ENCODE data around the gene CTNNBL1. TPM values are rescaled to one million over a fixed set of nuclear protein-coding genes. Genes with fewer than 3 reads are reported as not detected.
"Not testable (repeated sequence)": the region's sequence is repeated elsewhere in the genome, so short reads cannot be mapped to it uniquely, and the experiment has no call there.

CTNNBL1 gene
- total and polyA plus RNA-seq, 9 donors, result 21.9 to 38.4 (median 32.9) TPM

GRCh38 chr20:37657924-37658804 is 35.7 kb upstream of the CTNNBL1 start:
- peaks cover under 1% of the 10 kb centered on the region for H3K27me3 ChIP-seq (ENCODE audit: control insufficient read depth, insufficient read depth, low read length)
- no peaks in the 10 kb centered on the region for H3K4me1 ChIP-seq (ENCODE audit: control insufficient read depth, insufficient read depth, low read length)
- WGBS (ENCODE audit: insufficient coverage), result 29% methylated on average over 2 of the region's 6 CpGs
- no peak overlapping the region for H3K27ac ChIP-seq (ENCODE audit: low read length)
- no peak overlapping the region for H3K4me3 ChIP-seq (ENCODE audit: low read length)
- DNase-seq, result no peak
- H3K9me3 ChIP-seq (replicated peaks; ENCODE audit: control insufficient read depth, low read depth, low read length), result no peaks in the 10 kb centered on the region
- H3K36me3 ChIP-seq (ENCODE audit: control insufficient read depth, insufficient read depth, low read length), result no peaks in the 10 kb centered on the region

GRCh38 chr20:37661519-37661918 is 32.3 kb upstream of the CTNNBL1 start:
- H3K9me3 ChIP-seq (replicated peaks; ENCODE audit: control insufficient read depth, low read depth, low read length), result no peaks in the 10 kb centered on the region
- peaks cover 5% of the 10 kb centered on the region for H3K27me3 ChIP-seq (ENCODE audit: control insufficient read depth, insufficient read depth, low read length)
- no peak overlapping the region for H3K27ac ChIP-seq (ENCODE audit: low read length)
- no peaks in the 10 kb centered on the region for H3K4me1 ChIP-seq (ENCODE audit: control insufficient read depth, insufficient read depth, low read length)
- H3K4me3 ChIP-seq (ENCODE audit: low read length), result no peak overlapping the region
- no peak for DNase-seq
- 81% methylated on average over 4 of the region's 6 CpGs for WGBS (ENCODE audit: insufficient coverage)
- no peaks in the 10 kb centered on the region for H3K36me3 ChIP-seq (ENCODE audit: control insufficient read depth, insufficient read depth, low read length)

- H3K27me3 ChIP-seq (ENCODE audit: control insufficient read depth, insufficient read depth, low read length), result peaks cover 5% of the 10 kb centered on the region
- no peaks in the 10 kb centered on the region for H3K36me3 ChIP-seq (ENCODE audit: control insufficient read depth, insufficient read depth, low read length)
- no peak for DNase-seq
- no peaks in the 10 kb centered on the region for H3K9me3 ChIP-seq (replicated peaks; ENCODE audit: control insufficient read depth, low read depth, low read length)
- H3K4me3 ChIP-seq (ENCODE audit: low read length), result no peak overlapping the region
- H3K4me1 ChIP-seq (ENCODE audit: control insufficient read depth, insufficient read depth, low read length), result no peaks in the 10 kb centered on the region
- WGBS (ENCODE audit: insufficient coverage), result 66% methylated on average over 3 of the region's 3 CpGs
- no peak overlapping the region for H3K27ac ChIP-seq (ENCODE audit: low read length)
These were observed 31.5 kb upstream of the CTNNBL1 start for GRCh38 chr20:37662308-37662707.

- not testable (repeated sequence) for DNase-seq; H3K4me3 ChIP-seq (ENCODE audit: low read length); H3K36me3 ChIP-seq (ENCODE audit: control insufficient read depth, insufficient read depth, low read length); H3K27ac ChIP-seq (ENCODE audit: low read length); H3K4me1 ChIP-seq (ENCODE audit: control insufficient read depth, insufficient read depth, low read length); H3K9me3 ChIP-seq (replicated peaks; ENCODE audit: control insufficient read depth, low read depth, low read length)
- no CpG with 5 or more reads among the region's 4 CpGs for WGBS (ENCODE audit: insufficient coverage)
- peaks cover 12% of the 10 kb centered on the region for H3K27me3 ChIP-seq (ENCODE audit: control insufficient read depth, insufficient read depth, low read length)
These were observed 29.2 kb upstream of the CTNNBL1 start for GRCh38 chr20:37664595-37664994.

- no peak overlapping the region for H3K4me3 ChIP-seq (ENCODE audit: low read length)
- H3K27ac ChIP-seq (ENCODE audit: low read length), result no peak overlapping the region
- no peaks in the 10 kb centered on the region for H3K9me3 ChIP-seq (replicated peaks; ENCODE audit: control insufficient read depth, low read depth, low read length)
- peaks cover 2% of the 10 kb centered on the region for H3K4me1 ChIP-seq (ENCODE audit: control insufficient read depth, insufficient read depth, low read length)
- peaks cover 28% of the 10 kb centered on the region for H3K27me3 ChIP-seq (ENCODE audit: control insufficient read depth, insufficient read depth, low read length)
- 80% methylated on average over 4 of the region's 9 CpGs for WGBS (ENCODE audit: insufficient coverage)
- H3K36me3 ChIP-seq (ENCODE audit: control insufficient read depth, insufficient read depth, low read length), result no peaks in the 10 kb centered on the region
- DNase-seq, result no peak
These were observed 25.7 kb upstream of the CTNNBL1 start for GRCh38 chr20:37668166-37668565.

- Histone ChIP-seq H3K4me3 (ENCODE audit: low read length) (no peak overlapping the region), H3K9me3 (replicated peaks; ENCODE audit: control insufficient read depth, low read depth, low read length) (no peaks in the 10 kb centered on the region), H3K27ac (ENCODE audit: low read length) (no peak overlapping the region), H3K27me3 (ENCODE audit: control insufficient read depth, insufficient read depth, low read length) (peaks cover 26% of the 10 kb centered on the region), H3K4me1 (ENCODE audit: control insufficient read depth, insufficient read depth, low read length) (peaks cover 2% of the 10 kb centered on the region), H3K36me3 (ENCODE audit: control insufficient read depth, insufficient read depth, low read length) (no peaks in the 10 kb centered on the region)
- 18% methylated on average over 1 of the region's 2 CpGs for WGBS (ENCODE audit: insufficient coverage)
- no peak for DNase-seq
These were observed 24.6 kb upstream of the CTNNBL1 start for GRCh38 chr20:37669062-37669772.

- 69% methylated on average over 11 of the region's 12 CpGs for WGBS (ENCODE audit: insufficient coverage)
- Histone ChIP-seq H3K9me3 (replicated peaks; ENCODE audit: control insufficient read depth, low read depth, low read length) (no peaks in the 10 kb centered on the region), H3K4me3 (ENCODE audit: low read length) (no peak overlapping the region), H3K27ac (ENCODE audit: low read length) (no peak overlapping the region), H3K27me3 (ENCODE audit: control insufficient read depth, insufficient read depth, low read length) (peaks cover 26% of the 10 kb centered on the region), H3K36me3 (ENCODE audit: control insufficient read depth, insufficient read depth, low read length) (no peaks in the 10 kb centered on the region), H3K4me1 (ENCODE audit: control insufficient read depth, insufficient read depth, low read length) (peaks cover 2% of the 10 kb centered on the region)
- no peak for DNase-seq
These were observed 24.0 kb upstream of the CTNNBL1 start for GRCh38 chr20:37669773-37670236.

GRCh38 chr20:37670351-37670791 is 23.5 kb upstream of the CTNNBL1 start:
- Histone ChIP-seq H3K27me3 (ENCODE audit: control insufficient read depth, insufficient read depth, low read length) (peaks cover 27% of the 10 kb centered on the region), H3K27ac (ENCODE audit: low read length) (no peak overlapping the region), H3K9me3 (replicated peaks; ENCODE audit: control insufficient read depth, low read depth, low read length) (no peaks in the 10 kb centered on the region), H3K36me3 (ENCODE audit: control insufficient read depth, insufficient read depth, low read length) (no peaks in the 10 kb centered on the region), H3K4me3 (ENCODE audit: low read length) (no peak overlapping the region), H3K4me1 (ENCODE audit: control insufficient read depth, insufficient read depth, low read length) (peaks cover 2% of the 10 kb centered on the region)
- peak; percentile 46 for DNase-seq
- 23% methylated on average over 11 of the region's 18 CpGs for WGBS (ENCODE audit: insufficient coverage)

GRCh38 chr20:37672143-37672542 is 21.7 kb upstream of the CTNNBL1 start:
- no peak overlapping the region for H3K4me3 ChIP-seq (ENCODE audit: low read length)
- 90% methylated on average over 2 of the region's 3 CpGs for WGBS (ENCODE audit: insufficient coverage)
- no peak overlapping the region for H3K27ac ChIP-seq (ENCODE audit: low read length)
- peaks cover 25% of the 10 kb centered on the region for H3K27me3 ChIP-seq (ENCODE audit: control insufficient read depth, insufficient read depth, low read length)
- DNase-seq, result no peak
- H3K36me3 ChIP-seq (ENCODE audit: control insufficient read depth, insufficient read depth, low read length), result no peaks in the 10 kb centered on the region
- no peaks in the 10 kb centered on the region for H3K9me3 ChIP-seq (replicated peaks; ENCODE audit: control insufficient read depth, low read depth, low read length)
- peaks cover 2% of the 10 kb centered on the region for H3K4me1 ChIP-seq (ENCODE audit: control insufficient read depth, insufficient read depth, low read length)

GRCh38 chr20:37673444-37673843 is 20.4 kb upstream of the CTNNBL1 start:
- Histone ChIP-seq H3K27ac (ENCODE audit: low read length) (no peak overlapping the region), H3K9me3 (replicated peaks; ENCODE audit: control insufficient read depth, low read depth, low read length) (no peaks in the 10 kb centered on the region), H3K4me1 (ENCODE audit: control insufficient read depth, insufficient read depth, low read length) (peaks cover 2% of the 10 kb centered on the region), H3K27me3 (ENCODE audit: control insufficient read depth, insufficient read depth, low read length) (peaks cover 20% of the 10 kb centered on the region), H3K36me3 (ENCODE audit: control insufficient read depth, insufficient read depth, low read length) (no peaks in the 10 kb centered on the region), H3K4me3 (ENCODE audit: low read length) (no peak overlapping the region)
- no peak for DNase-seq
- no CpG with 5 or more reads among the region's 1 CpG for WGBS (ENCODE audit: insufficient coverage)
